PC-9 (cell line): ENCODE measurements around the gene TBCD.

Source experiments
- CTCF ChIP-seq: fragments of 200-600 bp; sonication (generic); conservative IDR thresholded peaks from 2 replicates; pipeline ENCODE4 v1.6.1; 2017; ENCODE audit warnings: mixed run types, antibody characterized with exemption, mild to moderate bottlenecking, moderate library complexity
- EZH2 ChIP-seq: fragments of 200-600 bp; sonication (generic); IDR thresholded peaks from 2 replicates; pipeline ENCODE4 v1.8.0; 2017; ENCODE audit warnings: antibody characterized with exemption, low read depth

- TF ChIP-seq CTCF, result no peak
- TF ChIP-seq EZH2, result no peak
Measured at GRCh38 chr17:82897514-82898249, 145.8 kb downstream of the TBCD start.
